22Rv1 (cell line): ENCODE measurements around the gene CLASP1.
"Not testable (repeated sequence)": the region's sequence is repeated elsewhere in the genome, so short reads cannot be mapped to it uniquely, and the experiment has no call there.

ENCODE experiments used
- H3K27ac ChIP-seq: fragments of 450-650 bp; 2 replicates; pipeline ENCODE4 v1.5.1; 2017
- ZFX ChIP-seq: fragments of 450-650 bp; IDR thresholded peaks from 2 replicates; pipeline ENCODE4 v1.6.1; 2017; ENCODE audit warnings: antibody characterized with exemption, borderline replicate concordance
- TF ChIP-seq, protein P1 (sequence below): fragments of 450-650 bp; IDR thresholded peaks from 2 replicates; pipeline ENCODE4 v1.5.1; 2017; ENCODE audit warnings: mild to moderate bottlenecking

The CLASP1 gene

DNA sequence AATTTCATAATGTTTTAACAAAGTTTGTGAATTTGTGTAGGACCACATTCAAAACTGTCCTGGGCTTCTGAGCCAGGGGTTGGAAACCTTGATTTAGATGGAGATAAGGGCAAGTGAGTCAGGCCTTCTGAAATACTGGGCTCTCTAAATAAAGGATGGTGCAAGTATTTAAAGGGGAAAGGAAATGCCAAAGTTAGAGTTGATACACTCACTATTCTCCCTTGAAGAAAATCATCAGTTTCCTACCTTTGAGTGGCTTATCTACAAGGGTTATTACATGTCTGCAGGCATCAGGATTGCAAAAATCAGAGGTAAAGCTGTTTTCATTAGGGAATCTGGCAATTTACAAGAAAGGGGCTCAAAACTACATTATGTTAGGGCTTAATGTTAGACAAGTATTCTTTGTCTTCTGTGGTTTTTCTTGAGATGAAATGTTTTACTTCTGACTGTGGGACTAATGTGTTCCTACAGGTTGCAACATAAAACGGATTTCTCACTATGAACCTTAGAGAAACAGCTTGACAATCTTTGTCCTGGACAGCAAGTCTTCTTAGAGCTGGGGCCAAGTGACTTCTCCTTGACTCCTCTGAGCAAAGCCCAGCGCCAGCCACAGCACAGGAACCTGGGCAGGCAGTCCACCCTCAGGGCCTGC lies 87.5 kb downstream of the CLASP1 start:
- H3K27ac ChIP-seq: no peak overlapping the region
- TF ChIP-seq ZFX: no peak
- TF ChIP-seq, protein P1, sequence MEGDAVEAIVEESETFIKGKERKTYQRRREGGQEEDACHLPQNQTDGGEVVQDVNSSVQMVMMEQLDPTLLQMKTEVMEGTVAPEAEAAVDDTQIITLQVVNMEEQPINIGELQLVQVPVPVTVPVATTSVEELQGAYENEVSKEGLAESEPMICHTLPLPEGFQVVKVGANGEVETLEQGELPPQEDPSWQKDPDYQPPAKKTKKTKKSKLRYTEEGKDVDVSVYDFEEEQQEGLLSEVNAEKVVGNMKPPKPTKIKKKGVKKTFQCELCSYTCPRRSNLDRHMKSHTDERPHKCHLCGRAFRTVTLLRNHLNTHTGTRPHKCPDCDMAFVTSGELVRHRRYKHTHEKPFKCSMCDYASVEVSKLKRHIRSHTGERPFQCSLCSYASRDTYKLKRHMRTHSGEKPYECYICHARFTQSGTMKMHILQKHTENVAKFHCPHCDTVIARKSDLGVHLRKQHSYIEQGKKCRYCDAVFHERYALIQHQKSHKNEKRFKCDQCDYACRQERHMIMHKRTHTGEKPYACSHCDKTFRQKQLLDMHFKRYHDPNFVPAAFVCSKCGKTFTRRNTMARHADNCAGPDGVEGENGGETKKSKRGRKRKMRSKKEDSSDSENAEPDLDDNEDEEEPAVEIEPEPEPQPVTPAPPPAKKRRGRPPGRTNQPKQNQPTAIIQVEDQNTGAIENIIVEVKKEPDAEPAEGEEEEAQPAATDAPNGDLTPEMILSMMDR: no peak

DNA sequence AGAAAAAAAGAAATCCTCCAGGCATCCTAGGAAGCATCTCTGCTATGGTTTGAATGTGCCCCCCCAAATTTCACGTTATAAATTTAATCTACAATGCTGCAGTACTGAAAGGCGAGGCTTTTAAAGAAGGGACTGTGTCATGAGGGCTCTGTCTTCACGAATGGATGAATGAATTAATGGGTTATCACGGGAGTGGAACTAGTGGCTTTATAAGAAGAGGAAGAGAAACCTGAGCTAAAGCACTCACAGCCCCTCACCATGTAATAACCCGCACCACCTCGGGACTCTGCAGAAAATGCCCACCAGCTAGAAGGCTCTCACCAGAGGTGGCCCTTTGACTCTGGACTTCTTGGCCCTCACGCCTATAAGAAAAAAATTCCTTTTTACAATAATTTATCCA lies 90.9 kb downstream of the CLASP1 start:
- TF ChIP-seq, protein P1: no peak
- no peak for TF ChIP-seq ZFX
- no peak overlapping the region for H3K27ac ChIP-seq

DNA sequence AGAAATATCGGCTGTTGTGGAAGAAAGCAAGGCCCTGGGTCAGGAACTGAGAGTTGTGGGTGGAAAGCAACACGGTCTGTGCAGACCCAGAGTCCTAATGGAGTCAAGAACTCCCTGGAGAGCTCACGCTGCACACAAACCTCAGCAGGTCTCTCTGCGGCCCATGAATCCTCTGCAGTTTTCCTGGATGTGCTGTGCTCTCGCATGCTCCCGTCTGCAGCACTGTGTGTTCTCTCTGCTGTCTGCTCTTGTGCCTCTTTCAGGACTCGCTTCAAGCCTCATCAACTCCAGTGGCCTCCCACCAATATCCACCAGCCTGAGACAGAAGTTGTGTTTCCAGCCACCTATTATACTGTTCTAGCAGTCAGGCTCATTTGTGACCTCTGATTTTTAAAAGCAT lies 94.3 kb downstream of the CLASP1 start:
- H3K27ac ChIP-seq: no peak overlapping the region

DNA sequence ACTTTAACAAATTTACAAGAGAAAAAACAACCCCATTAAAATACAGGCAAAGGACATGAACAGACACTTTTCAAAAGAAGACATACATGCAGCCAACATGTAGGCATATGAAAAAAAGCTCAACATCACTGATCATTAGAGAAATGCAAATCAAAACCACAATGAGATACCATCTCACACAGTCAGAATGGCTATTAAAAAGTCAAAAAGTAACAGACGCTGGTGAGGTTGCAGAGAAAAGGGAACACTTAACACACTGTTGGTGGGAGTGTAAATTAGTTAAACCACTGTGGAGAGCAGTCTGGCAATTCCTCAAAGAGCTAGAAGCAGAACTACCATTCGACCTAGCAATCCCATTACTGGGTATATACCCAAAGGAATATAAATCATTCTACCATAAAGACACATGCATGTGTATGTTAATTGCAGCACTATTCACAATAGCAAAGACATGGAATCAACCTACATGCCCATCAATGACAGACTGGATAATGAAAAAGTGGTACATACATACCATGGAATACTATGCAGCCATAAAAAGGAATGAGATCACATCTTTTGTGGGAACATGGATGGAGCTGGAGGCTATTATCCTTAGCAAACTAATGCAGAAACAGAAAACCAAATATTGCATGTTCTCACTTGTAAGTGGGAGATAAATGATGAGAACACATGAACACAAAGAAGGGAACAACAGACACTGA lies 96.6 kb downstream of the CLASP1 start:
- H3K27ac ChIP-seq: not testable (repeated sequence)

More for the DNA sequence above, 94.3 kb downstream of the CLASP1 start:
- TF ChIP-seq, protein P1: no peak
- no peak for TF ChIP-seq ZFX

DNA sequence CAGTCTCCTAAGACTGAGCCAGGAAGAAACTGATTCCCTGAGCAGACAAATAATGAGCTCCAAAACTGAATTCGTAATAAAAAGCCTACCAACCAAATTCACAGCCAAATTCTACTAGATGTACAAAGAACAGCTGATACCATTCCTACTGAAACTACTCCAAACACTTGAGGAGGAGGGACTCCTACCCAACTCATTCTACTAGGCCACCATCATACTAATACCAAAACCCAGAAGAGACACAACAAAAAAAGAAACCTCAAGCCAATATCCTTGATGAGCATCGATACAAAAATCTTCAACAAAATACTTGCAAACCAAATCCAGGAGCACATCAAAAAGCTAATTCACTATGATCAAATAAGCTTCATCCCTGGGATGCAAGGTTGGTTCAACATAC lies 98.6 kb downstream of the CLASP1 start:
- TF ChIP-seq, protein P1: no peak
- H3K27ac ChIP-seq: no peak overlapping the region

DNA sequence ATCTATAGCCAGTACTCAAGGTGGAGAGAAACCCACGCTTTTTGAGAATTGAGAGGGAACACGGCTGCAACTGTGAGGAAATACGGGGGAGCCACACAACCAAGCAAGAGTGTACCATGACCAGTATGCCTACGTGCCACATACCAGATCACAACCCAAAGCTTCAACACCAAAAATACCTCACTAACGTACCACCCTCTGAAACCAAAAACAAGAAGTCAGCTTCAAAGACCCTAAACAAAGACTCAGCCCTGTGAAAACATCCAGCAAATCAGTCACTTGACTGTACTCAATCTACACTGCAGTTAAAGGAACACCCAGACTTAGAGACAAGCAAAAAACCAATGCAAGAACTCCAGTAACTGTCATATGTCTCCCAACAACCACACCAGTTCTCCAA lies 101.6 kb downstream of the CLASP1 start:
- TF ChIP-seq ZFX: no peak
- TF ChIP-seq, protein P1: no peak
- no peak overlapping the region for H3K27ac ChIP-seq

DNA sequence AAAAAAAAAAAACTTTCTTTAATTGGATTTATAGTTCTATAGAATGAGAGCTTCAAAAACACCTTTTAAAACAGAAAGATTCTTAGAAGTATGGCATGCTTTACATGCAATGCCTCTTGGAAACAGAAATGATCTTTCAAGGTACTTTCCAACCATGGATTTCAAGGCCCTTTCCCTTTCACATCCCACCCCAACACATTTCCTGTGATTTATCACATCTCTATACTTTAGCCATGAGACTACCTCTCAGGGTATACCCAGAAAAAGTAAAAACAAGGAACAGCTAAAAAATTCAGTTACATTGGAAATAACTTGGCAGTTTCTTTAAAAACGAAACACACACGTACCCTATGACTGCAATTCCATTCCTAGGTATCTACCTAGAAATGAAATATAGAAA lies 103.3 kb downstream of the CLASP1 start:
- no peak overlapping the region for H3K27ac ChIP-seq
- TF ChIP-seq ZFX: no peak
- TF ChIP-seq, protein P1: no peak
